HS-27A (cell line): ENCODE data around the gene AGFG2.
"Not testable (repeated sequence)": the region's sequence is repeated elsewhere in the genome, so short reads cannot be mapped to it uniquely, and the experiment has no call there.

Experiments used
- DNase-seq: peaks from one replicate; pipeline ENCODE4 v3.0.0-alpha.2; 2012; ENCODE audit warnings: low read depth, missing footprints

The AGFG2 gene

DNA sequence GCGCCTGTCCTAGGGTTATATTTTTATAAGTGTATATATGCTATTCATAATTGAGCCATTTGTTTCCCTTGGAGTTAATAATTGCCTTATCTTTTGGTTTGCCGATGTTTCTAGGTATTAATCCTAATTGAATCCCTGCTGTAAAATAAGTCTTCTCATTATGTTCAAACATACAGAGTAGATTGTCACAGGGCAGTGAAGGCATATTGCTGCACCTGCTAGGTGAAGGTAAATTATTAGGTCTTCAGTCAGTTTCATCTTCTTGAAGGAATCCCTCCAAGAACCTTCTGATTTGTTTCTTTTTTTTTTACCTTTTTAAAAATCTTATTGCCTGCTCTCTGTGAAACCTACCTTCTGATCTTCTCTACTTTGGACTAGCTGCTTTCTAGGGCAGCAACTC is 17.9 kb upstream of the AGFG2 start:
- DNase-seq: no peak

- not testable (repeated sequence) for DNase-seq
These were observed 17.0 kb upstream of the AGFG2 start for GRCh38 chr7:100521909-100522593.

DNA sequence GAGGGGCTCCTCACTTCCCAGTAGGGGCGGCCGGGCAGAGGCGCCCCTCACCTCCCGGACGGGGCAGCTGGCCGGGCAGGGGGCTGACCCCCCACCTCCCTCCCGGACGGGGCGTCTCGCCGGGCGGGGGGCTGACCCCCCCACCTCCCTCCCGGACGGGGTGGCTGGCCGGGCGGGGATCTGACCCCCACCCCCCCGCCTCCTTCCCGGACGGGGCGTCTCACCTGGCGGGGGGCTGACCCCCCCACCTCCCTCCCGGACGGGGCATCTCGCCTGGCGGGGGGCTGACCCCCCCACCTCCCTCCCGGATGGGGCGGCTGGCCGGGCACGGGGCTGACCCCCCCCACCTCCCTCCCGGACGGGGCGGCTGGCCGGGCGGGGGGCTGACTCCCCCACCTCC is 15.8 kb upstream of the AGFG2 start:
- not testable (repeated sequence) for DNase-seq

DNA sequence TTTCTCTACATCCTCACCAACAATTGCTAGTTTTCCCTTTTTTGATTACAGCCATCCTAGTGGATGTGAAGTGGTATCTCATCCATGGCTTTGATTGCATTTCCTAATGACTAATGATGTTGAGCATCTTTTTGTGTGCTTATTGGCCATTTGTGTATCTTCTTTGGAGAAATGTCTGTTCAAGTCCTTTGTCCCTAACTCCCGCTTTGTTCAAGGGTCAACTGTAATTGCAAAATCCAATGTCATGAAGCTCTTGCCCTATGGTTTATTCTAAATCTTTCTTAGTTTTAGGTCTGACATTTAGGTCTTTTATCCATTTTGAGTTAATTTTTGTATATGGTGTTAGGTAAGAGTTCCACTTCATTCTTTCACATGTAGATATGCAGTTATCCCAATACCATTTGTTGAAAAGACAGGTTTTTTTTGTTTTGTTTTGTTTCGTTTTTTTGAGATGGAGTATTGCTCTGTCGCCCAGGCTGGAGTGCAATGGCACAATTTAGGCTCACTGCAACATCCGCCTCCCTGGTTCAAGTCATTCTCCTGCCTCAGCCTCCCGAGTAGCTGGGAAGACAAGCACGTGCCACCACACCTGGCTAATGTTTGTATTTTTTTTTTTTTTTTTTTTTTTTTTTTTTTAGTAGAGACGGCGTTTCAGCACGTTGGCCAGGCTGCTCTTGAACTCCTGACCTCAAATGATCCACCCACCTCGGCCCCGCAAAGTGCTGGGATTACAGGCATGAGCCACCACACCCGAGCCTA is 10.7 kb upstream of the AGFG2 start:
- DNase-seq: not testable (repeated sequence)

GRCh38 chr7:100532165-100533022 is 6.6 kb upstream of the AGFG2 start:
- DNase-seq: no peak

DNA sequence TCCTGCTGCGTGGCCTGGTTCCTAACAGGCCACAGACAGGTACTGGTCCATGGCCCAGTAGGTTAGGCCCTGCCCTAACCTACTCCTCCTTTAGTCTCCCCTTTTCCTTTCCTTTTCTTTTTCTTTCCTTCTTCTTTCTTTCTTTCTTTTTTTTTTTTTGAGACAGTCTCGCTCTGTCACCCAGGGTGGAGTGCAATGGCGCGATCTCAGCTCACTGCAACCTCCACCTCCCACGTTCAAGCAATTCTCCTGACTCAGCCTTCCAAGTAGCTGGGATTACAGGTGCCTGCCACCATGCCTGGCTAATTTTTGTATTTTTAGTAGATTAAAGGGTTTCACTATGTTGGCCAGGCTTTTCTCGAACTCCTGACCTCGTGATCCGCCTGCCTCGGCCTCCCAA is 3.0 kb upstream of the AGFG2 start:
- DNase-seq: not testable (repeated sequence)

DNA sequence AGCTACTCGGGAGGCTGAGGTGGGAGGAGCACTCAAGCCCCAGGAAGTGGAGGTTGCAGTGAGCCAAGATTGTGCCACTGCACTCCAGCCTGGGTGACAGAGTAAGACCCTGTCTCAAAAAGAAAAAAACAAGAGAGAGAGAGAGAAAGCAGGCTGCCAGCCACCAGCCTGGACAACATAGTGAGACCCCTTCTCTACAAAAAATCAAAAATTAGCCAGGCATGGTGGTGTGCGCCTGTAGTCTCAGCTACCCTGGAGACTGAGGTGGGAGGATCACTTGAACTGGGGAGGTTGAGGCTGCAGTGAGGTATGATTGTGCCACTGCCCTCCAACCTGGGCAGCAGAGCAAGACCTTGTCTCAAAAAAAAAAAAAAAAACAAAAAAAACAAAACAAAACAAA is 2.3 kb upstream of the AGFG2 start:
- not testable (repeated sequence) for DNase-seq

- DNase-seq: no peak
These were observed 702 bp upstream of the AGFG2 start for GRCh38 chr7:100538348-100538653.

DNA sequence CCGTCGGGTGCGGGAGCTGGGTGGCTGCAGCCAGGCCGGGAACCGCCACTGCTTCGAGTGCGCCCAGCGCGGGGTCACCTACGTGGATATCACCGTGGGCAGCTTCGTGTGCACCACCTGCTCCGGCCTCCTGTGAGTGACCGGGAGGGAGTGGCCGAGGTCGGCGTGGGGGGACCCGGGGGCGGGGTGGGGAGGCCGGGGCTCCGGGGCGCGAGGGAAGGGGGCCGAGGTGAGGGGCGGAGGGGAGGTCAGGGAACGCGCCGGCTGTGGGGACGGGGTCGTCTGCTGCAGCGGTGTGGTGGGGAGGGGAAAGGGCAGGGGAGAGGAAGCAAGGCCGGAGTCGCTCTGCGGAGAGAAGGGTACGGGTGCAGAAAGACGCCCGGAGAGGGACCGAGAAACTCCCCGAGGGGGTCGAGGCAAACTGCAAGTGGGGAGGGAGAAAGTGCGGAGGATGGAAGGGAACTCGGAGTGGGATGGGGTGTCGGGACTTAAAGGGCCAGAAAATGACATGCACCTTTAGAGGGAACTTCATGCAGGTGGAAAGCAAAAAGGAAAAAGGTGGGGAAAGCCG is 518 bp downstream of the AGFG2 start:
- no peak for DNase-seq

DNA sequence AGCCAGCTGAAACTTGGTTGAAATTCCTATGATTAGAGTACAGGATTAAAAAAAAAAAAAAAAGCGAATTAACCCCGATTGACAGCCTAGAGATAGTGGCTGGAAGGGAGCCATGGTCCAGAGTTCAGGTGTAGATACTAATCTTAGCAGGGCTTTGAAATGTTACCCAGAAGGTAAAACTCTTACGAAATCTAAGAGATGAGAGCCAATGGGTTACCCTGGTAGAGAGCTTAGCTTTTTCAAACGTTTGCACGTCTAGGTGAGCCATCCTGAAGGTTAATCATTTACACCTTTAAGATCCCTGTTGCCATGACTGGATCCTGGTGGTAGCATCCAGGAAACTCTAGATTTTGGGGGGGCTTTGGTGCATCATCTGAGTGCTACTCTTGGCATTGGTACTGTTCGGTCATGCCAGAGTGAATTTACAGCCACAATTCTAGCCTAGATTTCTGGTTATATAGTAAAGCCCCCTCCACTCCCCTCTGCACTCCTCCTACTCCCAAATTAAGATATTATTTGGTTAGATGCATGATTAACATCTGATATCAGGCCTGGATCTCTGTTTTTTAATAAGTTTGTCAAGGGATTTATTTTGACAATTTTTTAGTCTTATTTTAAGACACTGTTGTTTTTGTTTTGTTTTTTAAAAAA is 1.2 kb downstream of the AGFG2 start:
- DNase-seq: no peak

DNA sequence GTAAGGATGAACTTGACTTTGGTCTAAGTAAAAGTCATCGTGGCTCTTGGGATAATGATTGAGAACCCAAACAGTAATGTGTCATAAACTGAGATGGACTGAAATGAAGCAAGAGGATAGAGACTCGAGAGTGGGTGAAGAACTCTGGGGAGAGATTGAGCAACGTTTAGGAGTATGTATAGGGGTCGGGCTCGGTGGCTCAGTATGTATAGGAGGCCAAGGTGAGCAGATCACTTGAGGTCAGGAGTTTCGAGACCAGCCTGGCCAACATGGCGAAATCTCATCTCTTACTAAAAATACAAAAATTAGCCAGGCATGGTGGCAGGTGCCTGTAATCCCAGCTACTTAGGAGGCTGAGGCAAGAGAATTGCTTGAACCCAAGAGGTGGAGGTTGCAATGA is 2.3 kb downstream of the AGFG2 start:
- not testable (repeated sequence) for DNase-seq

DNA sequence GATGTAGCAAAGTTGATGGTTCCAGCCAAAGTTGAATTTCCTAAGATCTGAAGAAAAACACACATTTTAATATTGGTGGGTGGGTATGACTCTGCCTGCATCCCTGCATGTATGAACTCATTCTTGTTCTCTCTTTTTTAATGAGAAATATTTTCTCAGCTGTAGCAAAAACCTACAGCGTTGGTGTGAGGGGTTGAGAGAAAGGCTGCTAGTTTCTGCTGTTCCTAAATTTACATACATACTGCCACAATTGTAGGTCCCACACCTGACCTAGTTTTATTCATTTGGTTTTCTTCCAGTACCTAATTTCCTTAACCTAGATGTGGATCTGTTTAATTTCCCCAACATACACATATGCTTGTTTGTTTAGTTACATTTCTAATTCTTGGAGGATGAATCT is 4.6 kb downstream of the AGFG2 start:
- DNase-seq: no peak

GRCh38 chr7:100544386-100544785 is 5.4 kb downstream of the AGFG2 start:
- DNase-seq: no peak

- DNase-seq: no peak
These were observed 6.0 kb downstream of the AGFG2 start for GRCh38 chr7:100544967-100545359.

GRCh38 chr7:100545360-100546128 is 6.5 kb downstream of the AGFG2 start:
- DNase-seq: peak; percentile 69

- DNase-seq: no peak
These were observed 7.3 kb downstream of the AGFG2 start for GRCh38 chr7:100546129-100546925.

- no peak for DNase-seq
These were observed 8.2 kb downstream of the AGFG2 start for GRCh38 chr7:100546926-100547800.

- DNase-seq: no peak
These were observed 8.9 kb downstream of the AGFG2 start for GRCh38 chr7:100547872-100548271.

DNA sequence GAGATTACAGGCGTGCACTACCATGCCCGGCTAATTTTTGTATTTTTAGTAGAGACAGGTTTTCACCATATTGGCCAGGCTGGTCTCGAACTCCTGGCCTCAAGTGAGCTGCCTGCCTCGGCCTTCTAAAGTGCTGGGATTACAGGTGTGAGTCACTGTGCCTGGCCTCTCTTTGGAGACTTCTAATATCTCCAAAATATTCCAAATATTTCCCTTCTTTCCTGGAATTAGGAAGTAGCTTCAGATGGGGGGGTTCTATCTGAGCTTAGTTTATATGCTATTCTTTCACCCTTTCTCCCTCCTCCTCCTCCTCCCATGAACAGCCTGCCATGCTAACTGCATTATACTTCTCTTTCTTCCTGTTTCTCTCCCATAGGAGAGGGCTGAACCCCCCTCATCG is 9.4 kb downstream of the AGFG2 start:
- DNase-seq: peak; percentile 20
